Measurements from ENCODE around the gene DOK4.
A peak's percentile ranks its signal among the peaks of the same experiment; 100 is the strongest.

DOK4 gene

GRCh38 chr16:57477531-57478202 is 8.6 kb downstream of the DOK4 start:
- no peak for DNase-seq (ENCODE audit: low read depth)

- no peak for DNase-seq (ENCODE audit: low read depth)
Measured at GRCh38 chr16:57476546-57477410, 9.5 kb downstream of the DOK4 start.

GRCh38 chr16:57475711-57476339 is 10.5 kb downstream of the DOK4 start:
- peak; percentile 25 for DNase-seq (ENCODE audit: low read depth)

GRCh38 chr16:57474671-57475661 is 11.3 kb downstream of the DOK4 start:
- no peak for DNase-seq (ENCODE audit: low read depth)

GRCh38 chr16:57473906-57474305 is 12.4 kb downstream of the DOK4 start:
- DNase-seq (ENCODE audit: low read depth), result no peak

GRCh38 chr16:57473176-57473840 is 13.0 kb downstream of the DOK4 start:
- DNase-seq (ENCODE audit: low read depth), result no peak

GRCh38 chr16:57472665-57473060 is 13.6 kb downstream of the DOK4 start:
- no peak for DNase-seq (ENCODE audit: low read depth)

- no peak for DNase-seq (ENCODE audit: low read depth)
Measured at GRCh38 chr16:57471852-57472664, 14.2 kb downstream of the DOK4 start.

- no peak for DNase-seq (ENCODE audit: low read depth)
Measured at GRCh38 chr16:57471209-57471608, 15.1 kb downstream of the DOK4 start.

- DNase-seq (ENCODE audit: low read depth), result no peak
Measured at GRCh38 chr16:57470711-57471110, 15.6 kb downstream of the DOK4 start.

GRCh38 chr16:57469917-57470470 is 16.3 kb downstream of the DOK4 start:
- DNase-seq (ENCODE audit: low read depth), result no peak

- DNase-seq (ENCODE audit: low read depth), result no peak
Measured at GRCh38 chr16:57469046-57469445, 17.2 kb downstream of the DOK4 start.

- DNase-seq (ENCODE audit: low read depth), result no peak
Measured at GRCh38 chr16:57468346-57468745, 17.9 kb downstream of the DOK4 start.

GRCh38 chr16:57464523-57464922 is 21.8 kb downstream of the DOK4 start:
- no peak for DNase-seq (ENCODE audit: low read depth)

- no peak for DNase-seq (ENCODE audit: low read depth)
Measured at GRCh38 chr16:57462978-57463362, 23.3 kb downstream of the DOK4 start.

GRCh38 chr16:57462209-57462977 is 23.9 kb downstream of the DOK4 start, which contains the start of gene POLR2C:
Gene POLR2C (plus strand): TSS chr16:57462679. CDS start chr16:57462725, 46 bp downstream.
- DNase-seq (ENCODE audit: low read depth), result peak; percentile 91

- no peak for DNase-seq (ENCODE audit: low read depth)
Measured at GRCh38 chr16:57452021-57452420, 34.3 kb downstream of the DOK4 start.

- DNase-seq (ENCODE audit: low read depth), result peak; percentile 84
Measured at GRCh38 chr16:57447186-57447962, 38.9 kb downstream of the DOK4 start, which contains the start of the genes CIAPIN1 and COQ9. Gene CIAPIN1 (minus strand): TSS chr16:57447385. CDS start chr16:57440928, 6,457 bp downstream. Gene COQ9 (plus strand): TSS chr16:57447479. CDS start chr16:57447506, 27 bp downstream.
